DND-41 (cell line): ENCODE results near the gene CREM.

ENCODE experiments used
- CTCF ChIP-seq: IDR thresholded peaks from 2 replicates; pipeline ENCODE4 v1.5.1; 2012; ENCODE audit warnings: borderline replicate concordance, low read length, moderate library complexity, mild to moderate bottlenecking; ENCODE audit not compliant: poor library complexity, severe bottlenecking; ENCODE audit errors: extremely low read depth
- EZH2 ChIP-seq: IDR thresholded peaks from 3 replicates; pipeline ENCODE4 v1.6.1; 2012; ENCODE audit warnings: borderline replicate concordance, low read depth, mild to moderate bottlenecking, moderate library complexity, low read length, inconsistent platforms; ENCODE audit not compliant: severe bottlenecking

GRCh38 chr10:35244549-35244948 is 117.9 kb downstream of the CREM start:
- TF ChIP-seq CTCF (no peak), EZH2 (no peak)
